ENCODE data around the gene HOMER2. TPM values are rescaled to one million over a fixed set of nuclear protein-coding genes. Genes with fewer than 3 reads are reported as not detected.

Gene HOMER2
- total RNA-seq, 4 donors from 2014 or later: 81.4 to 120 (median 99.2) TPM

- Histone ChIP-seq H3K27ac (no peak overlapping the region), H3K36me3 (no peaks in the 10 kb centered on the region), H3K9me3 (no peaks in the 10 kb centered on the region), H3K4me1 (peaks cover 25% of the 10 kb centered on the region), H3K27me3 (no peaks in the 10 kb centered on the region), H3K4me3 (no peak overlapping the region)
- WGBS: 90% methylated on average over 11 of the region's 11 CpGs
- no peak for TF ChIP-seq CTCF (IDR thresholded peaks at IDR 0.05)
- no peak for TF ChIP-seq POLR2A (IDR thresholded peaks at IDR 0.05)
- TF ChIP-seq POLR2AphosphoS5 (IDR thresholded peaks at IDR 0.05): no peak
- no peak for TF ChIP-seq EP300 (IDR thresholded peaks at IDR 0.05)
- DNase-seq (ENCODE audit: low spot score in 2 of 2): no peak
Observed at GRCh38 chr15:82807920-82808633, 144.4 kb downstream of the HOMER2 start.

GRCh38 chr15:82805994-82806406 lies 146.5 kb downstream of the HOMER2 start, which contains the start of gene FSD2:
Gene FSD2, minus strand, starts transcription at chr15:82806069. Its CDS starts 18,679 bp downstream, at chr15:82787390.
- 74% methylated on average over 2 of the region's 2 CpGs for WGBS
- H3K4me1 ChIP-seq: peaks cover 11% of the 10 kb centered on the region
- DNase-seq (ENCODE audit: low spot score in 2 of 2): no peak
- H3K4me3 ChIP-seq: no peak within 1 kb of the TSS
- H3K9me3 ChIP-seq: no peaks in the 10 kb centered on the region
- H3K27ac ChIP-seq: no peak within 1 kb of the TSS
- TF ChIP-seq POLR2AphosphoS5 (IDR thresholded peaks at IDR 0.05) (no peak), POLR2A (IDR thresholded peaks at IDR 0.05) (no peak), EP300 (IDR thresholded peaks at IDR 0.05) (no peak), CTCF (IDR thresholded peaks at IDR 0.05) (no peak)
- no peaks in the 10 kb centered on the region for H3K27me3 ChIP-seq
- H3K36me3 ChIP-seq: no peaks in the 10 kb centered on the region

- WGBS: 25% methylated on average over 1 of the region's 1 CpG
- H3K4me1 ChIP-seq: peaks cover 5% of the 10 kb centered on the region
- H3K27me3 ChIP-seq: no peaks in the 10 kb centered on the region
- TF ChIP-seq CTCF (IDR thresholded peaks at IDR 0.05) (no peak), POLR2A (IDR thresholded peaks at IDR 0.05) (no peak), POLR2AphosphoS5 (IDR thresholded peaks at IDR 0.05) (no peak), EP300 (IDR thresholded peaks at IDR 0.05) (no peak)
- no peaks in the 10 kb centered on the region for H3K36me3 ChIP-seq
- no peak overlapping the region for H3K4me3 ChIP-seq
- no peaks in the 10 kb centered on the region for H3K9me3 ChIP-seq
- no peak for DNase-seq (ENCODE audit: low spot score in 2 of 2)
- H3K27ac ChIP-seq: no peak overlapping the region
Observed at GRCh38 chr15:82804575-82804949, 148.0 kb downstream of the HOMER2 start.

- Histone ChIP-seq H3K4me3 (no peak overlapping the region), H3K9me3 (no peaks in the 10 kb centered on the region), H3K36me3 (no peaks in the 10 kb centered on the region), H3K27me3 (no peaks in the 10 kb centered on the region), H3K4me1 (peaks cover 3% of the 10 kb centered on the region), H3K27ac (no peak overlapping the region)
- WGBS: 79% methylated on average over 2 of the region's 2 CpGs
- TF ChIP-seq EP300 (IDR thresholded peaks at IDR 0.05): no peak
- no peak for TF ChIP-seq POLR2A (IDR thresholded peaks at IDR 0.05)
- no peak for TF ChIP-seq CTCF (IDR thresholded peaks at IDR 0.05)
- TF ChIP-seq POLR2AphosphoS5 (IDR thresholded peaks at IDR 0.05): no peak
- DNase-seq (ENCODE audit: low spot score in 2 of 2): no peak
Observed at GRCh38 chr15:82803793-82804574, 148.5 kb downstream of the HOMER2 start.

GRCh38 chr15:82802497-82802896 lies 150.0 kb downstream of the HOMER2 start:
- no peak for DNase-seq (ENCODE audit: low spot score in 2 of 2)
- TF ChIP-seq CTCF (IDR thresholded peaks at IDR 0.05) (no peak), POLR2AphosphoS5 (IDR thresholded peaks at IDR 0.05) (no peak), POLR2A (IDR thresholded peaks at IDR 0.05) (no peak), EP300 (IDR thresholded peaks at IDR 0.05) (no peak)
- Histone ChIP-seq H3K27ac (no peak overlapping the region), H3K9me3 (no peaks in the 10 kb centered on the region), H3K36me3 (no peaks in the 10 kb centered on the region), H3K4me3 (no peak overlapping the region), H3K27me3 (no peaks in the 10 kb centered on the region), H3K4me1 (no peaks in the 10 kb centered on the region)
- 83% methylated on average over 1 of the region's 1 CpG for WGBS

Data from suprapubic skin (tissue), 4 donors.